Measurements from ENCODE around the gene ATF7. TPM values are rescaled to one million over a fixed set of nuclear protein-coding genes. Genes with fewer than 3 reads are reported as not detected.

The ATF7 gene
- total RNA-seq, 1 donor: 17.4 TPM

GRCh38 chr12:53588123-53588522 is 38.1 kb downstream of the ATF7 start:
- DNase-seq (ENCODE audit: insufficient read length, low spot score, missing footprints): no peak
- H3K4me3 ChIP-seq (ENCODE audit: insufficient read depth, low read length): no peak overlapping the region
- H3K36me3 ChIP-seq (ENCODE audit: insufficient read depth, low read length): no peaks in the 10 kb centered on the region
- H3K27me3 ChIP-seq (ENCODE audit: insufficient read depth, low read length): no peaks in the 10 kb centered on the region
- no peaks in the 10 kb centered on the region for H3K9me3 ChIP-seq (ENCODE audit: low read depth, low read length)
- H3K79me2 ChIP-seq (ENCODE audit: insufficient read depth, low read length): peaks cover 68% of the 10 kb centered on the region
- no peak overlapping the region for H2AFZ ChIP-seq (ENCODE audit: low read length)
- no peak for TF ChIP-seq CTCF (IDR thresholded peaks at IDR 0.05; ENCODE audit: extremely low read depth, low read depth, low read length)
- H3K4me1 ChIP-seq (ENCODE audit: insufficient read depth, low read length): peaks cover 12% of the 10 kb centered on the region
- H3K27ac ChIP-seq (ENCODE audit: low read depth, low read length): no peak overlapping the region
- no peak overlapping the region for H3K4me2 ChIP-seq (ENCODE audit: insufficient read depth, low read length)
- peaks cover 10% of the 10 kb centered on the region for H4K20me1 ChIP-seq (ENCODE audit: insufficient read depth, low read length)

- peaks cover 70% of the 10 kb centered on the region for H3K79me2 ChIP-seq (ENCODE audit: insufficient read depth, low read length)
Measured at GRCh38 chr12:53586745-53587144, 39.4 kb downstream of the ATF7 start.

GRCh38 chr12:53585448-53586125 is 40.6 kb downstream of the ATF7 start:
- no peak for TF ChIP-seq CTCF (IDR thresholded peaks at IDR 0.05; ENCODE audit: extremely low read depth, low read depth, low read length)
- no peak overlapping the region for H3K4me3 ChIP-seq (ENCODE audit: insufficient read depth, low read length)
- no peak for DNase-seq (ENCODE audit: insufficient read length, low spot score, missing footprints)

More at GRCh38 chr12:53586745-53587144, 39.4 kb downstream of the ATF7 start:
- Histone ChIP-seq H4K20me1 (ENCODE audit: insufficient read depth, low read length) (peaks cover 10% of the 10 kb centered on the region), H3K27ac (ENCODE audit: low read depth, low read length) (no peak overlapping the region), H3K27me3 (ENCODE audit: insufficient read depth, low read length) (no peaks in the 10 kb centered on the region), H3K9me3 (ENCODE audit: low read depth, low read length) (no peaks in the 10 kb centered on the region), H2AFZ (ENCODE audit: low read length) (no peak overlapping the region), H3K4me2 (ENCODE audit: insufficient read depth, low read length) (no peak overlapping the region), H3K36me3 (ENCODE audit: insufficient read depth, low read length) (no peaks in the 10 kb centered on the region), H3K4me3 (ENCODE audit: insufficient read depth, low read length) (no peak overlapping the region), H3K4me1 (ENCODE audit: insufficient read depth, low read length) (peaks cover 10% of the 10 kb centered on the region)
- DNase-seq (ENCODE audit: insufficient read length, low spot score, missing footprints): no peak
- TF ChIP-seq CTCF (IDR thresholded peaks at IDR 0.05; ENCODE audit: extremely low read depth, low read depth, low read length): no peak

GRCh38 chr12:53579545-53579955 is 46.6 kb downstream of the ATF7 start:
- no peak overlapping the region for H3K4me3 ChIP-seq (ENCODE audit: insufficient read depth, low read length)
- no peaks in the 10 kb centered on the region for H3K36me3 ChIP-seq (ENCODE audit: insufficient read depth, low read length)
- peak; percentile 4 for DNase-seq (ENCODE audit: insufficient read length, low spot score, missing footprints)
- no peak overlapping the region for H3K27ac ChIP-seq (ENCODE audit: low read depth, low read length)
- H3K4me1 ChIP-seq (ENCODE audit: insufficient read depth, low read length): peaks cover 18% of the 10 kb centered on the region
- no peak for TF ChIP-seq CTCF (IDR thresholded peaks at IDR 0.05; ENCODE audit: extremely low read depth, low read depth, low read length)
- no peaks in the 10 kb centered on the region for H3K27me3 ChIP-seq (ENCODE audit: insufficient read depth, low read length)
- no peak overlapping the region for H2AFZ ChIP-seq (ENCODE audit: low read length)
- no peak overlapping the region for H3K4me2 ChIP-seq (ENCODE audit: insufficient read depth, low read length)
- no peaks in the 10 kb centered on the region for H3K9me3 ChIP-seq (ENCODE audit: low read depth, low read length)
- peaks cover 11% of the 10 kb centered on the region for H4K20me1 ChIP-seq (ENCODE audit: insufficient read depth, low read length)
- H3K79me2 ChIP-seq (ENCODE audit: insufficient read depth, low read length): peaks cover 35% of the 10 kb centered on the region

More at GRCh38 chr12:53585448-53586125, 40.6 kb downstream of the ATF7 start:
- no peaks in the 10 kb centered on the region for H3K36me3 ChIP-seq (ENCODE audit: insufficient read depth, low read length)
- peaks cover 6% of the 10 kb centered on the region for H4K20me1 ChIP-seq (ENCODE audit: insufficient read depth, low read length)
- H3K79me2 ChIP-seq (ENCODE audit: insufficient read depth, low read length): peaks cover 67% of the 10 kb centered on the region
- peak overlapping the region; percentile 11 for H2AFZ ChIP-seq (ENCODE audit: low read length)
- H3K27ac ChIP-seq (ENCODE audit: low read depth, low read length): no peak overlapping the region
- H3K9me3 ChIP-seq (ENCODE audit: low read depth, low read length): no peaks in the 10 kb centered on the region
- H3K27me3 ChIP-seq (ENCODE audit: insufficient read depth, low read length): no peaks in the 10 kb centered on the region
- peak overlapping the region; percentile 21 for H3K4me2 ChIP-seq (ENCODE audit: insufficient read depth, low read length)
- peaks cover 3% of the 10 kb centered on the region for H3K4me1 ChIP-seq (ENCODE audit: insufficient read depth, low read length)
